ENCODE results near the gene TIMM17A. TPM values are rescaled to one million over a fixed set of nuclear protein-coding genes. Genes with fewer than 3 reads are reported as not detected.

TIMM17A gene
- total and polyA plus RNA-seq, 4 donors: 25.9 to 56.1 (median 35.2) TPM

DNA sequence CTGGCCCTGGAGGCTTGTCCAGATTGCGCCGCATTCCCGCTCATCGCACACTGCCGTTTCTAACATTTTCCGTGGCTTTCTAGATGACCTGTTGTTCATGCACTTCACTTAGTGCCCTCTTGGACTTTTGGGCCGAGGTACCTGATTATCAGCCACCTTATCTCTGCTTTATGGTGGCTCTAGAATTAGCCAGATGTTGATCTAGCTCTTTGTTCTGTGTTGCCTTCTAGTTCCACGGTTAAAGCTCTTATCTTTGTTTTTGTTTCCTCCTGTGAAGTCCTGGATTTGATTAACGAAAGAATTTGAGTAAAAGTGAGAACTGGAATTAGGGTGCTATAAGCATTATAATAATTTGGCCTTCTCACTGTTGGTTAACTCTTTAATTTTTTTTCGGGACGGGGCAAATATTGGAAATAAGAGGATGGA lies 28.1 kb downstream of the TIMM17A start:
- H3K9me3 ChIP-seq (ENCODE audit: control insufficient read depth in 4 of 4, insufficient read depth in 3 of 4, low read length in 3 of 4): no peaks in the 10 kb centered on the region
- no peak for ATAC-seq (ENCODE audit: insufficient read depth, low FRiP score)
- no peaks in the 10 kb centered on the region for H3K27me3 ChIP-seq (ENCODE audit: control insufficient read depth in 3 of 3, insufficient read depth in 3 of 3, low read length in 2 of 3)
- DNase-seq: no peak
- H3K4me3 ChIP-seq: peak overlapping the region; percentile 85
- peak overlapping the region; percentile 7 to 94 for H3K27ac ChIP-seq (ENCODE audit: low read depth in 1 of 2, low read length in 1 of 2)
- H3K4me1 ChIP-seq (ENCODE audit: control insufficient read depth in 5 of 5, insufficient read depth in 5 of 5, low read length in 5 of 5): peaks cover 0 to 11% (median 0%) of the 10 kb centered on the region in 5 donors
- H3K36me3 ChIP-seq (ENCODE audit: control insufficient read depth in 4 of 4, insufficient read depth in 4 of 4, low read length in 4 of 4): no peaks in the 10 kb centered on the region
- 8 to 13% methylated on average over 11 of the region's 11 CpGs for WGBS, 2 donors
- H3K9ac ChIP-seq (ENCODE audit: insufficient read depth in 1 of 2, low read length in 2 of 2): peak overlapping the region; percentile 15 to 89
- TF ChIP-seq, protein P1, sequence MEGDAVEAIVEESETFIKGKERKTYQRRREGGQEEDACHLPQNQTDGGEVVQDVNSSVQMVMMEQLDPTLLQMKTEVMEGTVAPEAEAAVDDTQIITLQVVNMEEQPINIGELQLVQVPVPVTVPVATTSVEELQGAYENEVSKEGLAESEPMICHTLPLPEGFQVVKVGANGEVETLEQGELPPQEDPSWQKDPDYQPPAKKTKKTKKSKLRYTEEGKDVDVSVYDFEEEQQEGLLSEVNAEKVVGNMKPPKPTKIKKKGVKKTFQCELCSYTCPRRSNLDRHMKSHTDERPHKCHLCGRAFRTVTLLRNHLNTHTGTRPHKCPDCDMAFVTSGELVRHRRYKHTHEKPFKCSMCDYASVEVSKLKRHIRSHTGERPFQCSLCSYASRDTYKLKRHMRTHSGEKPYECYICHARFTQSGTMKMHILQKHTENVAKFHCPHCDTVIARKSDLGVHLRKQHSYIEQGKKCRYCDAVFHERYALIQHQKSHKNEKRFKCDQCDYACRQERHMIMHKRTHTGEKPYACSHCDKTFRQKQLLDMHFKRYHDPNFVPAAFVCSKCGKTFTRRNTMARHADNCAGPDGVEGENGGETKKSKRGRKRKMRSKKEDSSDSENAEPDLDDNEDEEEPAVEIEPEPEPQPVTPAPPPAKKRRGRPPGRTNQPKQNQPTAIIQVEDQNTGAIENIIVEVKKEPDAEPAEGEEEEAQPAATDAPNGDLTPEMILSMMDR (IDR thresholded peaks at IDR 0.05; ENCODE audit: control extremely low read depth, extremely low read depth): no peak

DNA sequence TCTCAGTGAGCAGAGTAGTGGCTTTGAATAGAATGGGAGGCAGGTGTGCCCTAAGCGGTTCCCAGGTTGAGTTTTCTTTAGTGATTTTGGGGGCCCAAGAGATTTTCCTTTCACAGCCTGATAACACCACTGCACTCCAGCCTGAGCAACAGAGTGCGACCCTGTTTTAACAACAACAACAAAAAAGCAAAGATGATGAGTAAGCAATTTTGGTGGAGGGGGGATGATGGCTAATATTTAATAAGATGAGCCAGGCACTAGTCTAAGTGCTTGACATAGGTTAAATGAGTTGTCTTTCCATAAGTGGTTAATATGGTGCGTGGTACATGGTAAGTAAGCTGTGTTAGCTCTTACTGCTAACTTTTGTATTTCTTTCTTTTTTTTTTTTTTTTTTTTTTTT lies 29.1 kb downstream of the TIMM17A start:
- H3K27ac ChIP-seq (ENCODE audit: low read depth in 1 of 2, low read length in 1 of 2): no peak overlapping the region

DNA sequence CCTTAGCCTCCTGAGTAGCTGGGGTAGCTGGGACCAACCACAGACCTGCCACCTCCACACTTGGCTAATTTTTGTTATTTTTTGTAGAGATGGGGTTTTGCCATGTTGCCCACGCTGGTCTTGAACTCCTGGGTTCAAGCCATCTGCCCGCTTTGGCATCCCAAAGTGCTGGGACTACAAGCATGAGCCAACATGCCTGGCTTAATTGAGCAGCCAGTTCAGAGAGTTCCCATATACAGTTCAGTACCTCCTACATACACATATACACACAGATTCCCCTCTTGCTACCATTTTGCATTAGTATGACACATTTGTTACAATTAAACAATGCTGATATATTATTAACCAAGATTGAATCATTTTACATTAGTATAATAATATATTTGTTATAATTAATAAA lies 30.1 kb downstream of the TIMM17A start:
- H3K27ac ChIP-seq (ENCODE audit: low read depth in 1 of 2, low read length in 1 of 2): peak overlapping the region in 1 of 2 donors; percentile 5
- H3K4me1 ChIP-seq (ENCODE audit: control insufficient read depth in 5 of 5, insufficient read depth in 5 of 5, low read length in 5 of 5): peaks cover 0 to 11% (median 4%) of the 10 kb centered on the region in 5 donors
- no peaks in the 10 kb centered on the region for H3K9me3 ChIP-seq (ENCODE audit: control insufficient read depth in 4 of 4, insufficient read depth in 3 of 4, low read length in 3 of 4)

More for the DNA sequence above, 29.1 kb downstream of the TIMM17A start:
- Histone ChIP-seq H3K4me3 (no peak overlapping the region), H3K9me3 (ENCODE audit: control insufficient read depth in 4 of 4, insufficient read depth in 3 of 4, low read length in 3 of 4) (no peaks in the 10 kb centered on the region), H3K4me1 (ENCODE audit: control insufficient read depth in 5 of 5, insufficient read depth in 5 of 5, low read length in 5 of 5) (peaks cover 0 to 11% (median 0%) of the 10 kb centered on the region in 5 donors), H3K27me3 (ENCODE audit: control insufficient read depth in 3 of 3, insufficient read depth in 3 of 3, low read length in 2 of 3) (no peaks in the 10 kb centered on the region), H3K36me3 (ENCODE audit: control insufficient read depth in 4 of 4, insufficient read depth in 4 of 4, low read length in 4 of 4) (peaks cover 0 to 7% (median 5%) of the 10 kb centered on the region in 4 donors), H3K9ac (ENCODE audit: insufficient read depth in 1 of 2, low read length in 2 of 2) (no peak overlapping the region)
- DNase-seq: no peak
- TF ChIP-seq, protein P1 (IDR thresholded peaks at IDR 0.05; ENCODE audit: control extremely low read depth, extremely low read depth): no peak
- no peak for ATAC-seq (ENCODE audit: insufficient read depth, low FRiP score)
- WGBS, 2 donors: 96 to 98% methylated on average over 3 of the region's 3 CpGs

More for the DNA sequence above, 30.1 kb downstream of the TIMM17A start:
- WGBS, 2 donors: 92 to 98% methylated on average over 2 of the region's 2 CpGs
- H3K36me3 ChIP-seq (ENCODE audit: control insufficient read depth in 4 of 4, insufficient read depth in 4 of 4, low read length in 4 of 4): peaks cover under 1 to 14% (median 11%) of the 10 kb centered on the region in 4 donors
- DNase-seq: no peak
- no peak overlapping the region for H3K4me3 ChIP-seq
- H3K9ac ChIP-seq (ENCODE audit: insufficient read depth in 1 of 2, low read length in 2 of 2): no peak overlapping the region
- no peak for ATAC-seq (ENCODE audit: insufficient read depth, low FRiP score)
- H3K27me3 ChIP-seq (ENCODE audit: control insufficient read depth in 3 of 3, insufficient read depth in 3 of 3, low read length in 2 of 3): no peaks in the 10 kb centered on the region
- TF ChIP-seq, protein P1 (IDR thresholded peaks at IDR 0.05; ENCODE audit: control extremely low read depth, extremely low read depth): no peak

Data from lung (tissue), 12 donors.